ENCODE measurements around the gene ZNF865. TPM values are rescaled to one million over a fixed set of nuclear protein-coding genes. Genes with fewer than 3 reads are reported as not detected.

ZNF865 gene
- total RNA-seq, 1 donor = 3.3 TPM

DNA sequence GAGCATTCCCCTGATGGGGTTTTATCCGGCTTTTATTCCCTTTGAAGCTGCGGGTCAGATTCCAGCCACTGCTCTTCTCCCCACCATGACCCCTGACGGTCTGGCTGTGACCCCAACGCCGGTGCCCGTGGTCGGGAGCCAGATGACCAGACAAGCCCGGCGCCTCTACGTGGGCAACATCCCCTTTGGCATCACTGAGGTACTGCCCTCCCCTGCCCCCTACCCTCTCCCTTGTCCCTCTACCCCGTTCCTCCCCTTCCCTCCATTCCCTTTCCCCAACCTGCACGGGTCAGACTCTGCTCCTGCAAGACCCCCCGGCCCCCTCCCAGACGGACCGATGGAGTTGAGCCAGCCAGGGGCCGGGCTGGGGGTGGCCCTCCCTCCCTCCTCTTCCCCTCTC, 55.5 kb downstream of the ZNF865 start:
- Histone ChIP-seq H3K4me1 (ENCODE audit: insufficient read depth, low read length) (peaks cover 37% of the 10 kb centered on the region), H3K4me3 (ENCODE audit: low read length) (no peak overlapping the region), H3K9me3 (ENCODE audit: low read depth, low read length) (no peaks in the 10 kb centered on the region), H3K27me3 (ENCODE audit: insufficient read depth, low read length) (no peaks in the 10 kb centered on the region)

DNA sequence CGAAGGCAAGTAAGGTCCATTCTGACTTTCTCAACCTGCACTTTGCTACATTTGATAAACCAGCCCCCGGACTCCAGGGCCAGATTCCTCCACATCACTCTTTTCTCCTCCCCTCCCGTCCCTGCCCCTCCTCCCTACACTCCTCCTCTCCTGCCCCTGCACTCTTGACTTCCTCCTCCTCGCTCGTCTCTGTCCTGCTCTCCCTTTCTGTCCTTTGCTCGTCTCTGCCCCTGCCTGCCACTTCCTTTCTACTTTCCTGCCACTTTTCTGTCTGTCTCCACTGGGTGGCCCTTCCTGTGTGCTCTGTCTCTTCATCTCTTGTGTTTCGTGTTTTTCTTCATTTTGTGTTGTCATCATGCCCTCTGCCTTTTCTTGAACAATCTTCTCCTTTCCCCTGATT, 56.4 kb downstream of the ZNF865 start:
- Histone ChIP-seq H3K4me3 (ENCODE audit: low read length) (no peak overlapping the region), H3K27me3 (ENCODE audit: insufficient read depth, low read length) (no peaks in the 10 kb centered on the region), H3K9me3 (ENCODE audit: low read depth, low read length) (no peaks in the 10 kb centered on the region), H3K4me1 (ENCODE audit: insufficient read depth, low read length) (peaks cover 29% of the 10 kb centered on the region)

DNA sequence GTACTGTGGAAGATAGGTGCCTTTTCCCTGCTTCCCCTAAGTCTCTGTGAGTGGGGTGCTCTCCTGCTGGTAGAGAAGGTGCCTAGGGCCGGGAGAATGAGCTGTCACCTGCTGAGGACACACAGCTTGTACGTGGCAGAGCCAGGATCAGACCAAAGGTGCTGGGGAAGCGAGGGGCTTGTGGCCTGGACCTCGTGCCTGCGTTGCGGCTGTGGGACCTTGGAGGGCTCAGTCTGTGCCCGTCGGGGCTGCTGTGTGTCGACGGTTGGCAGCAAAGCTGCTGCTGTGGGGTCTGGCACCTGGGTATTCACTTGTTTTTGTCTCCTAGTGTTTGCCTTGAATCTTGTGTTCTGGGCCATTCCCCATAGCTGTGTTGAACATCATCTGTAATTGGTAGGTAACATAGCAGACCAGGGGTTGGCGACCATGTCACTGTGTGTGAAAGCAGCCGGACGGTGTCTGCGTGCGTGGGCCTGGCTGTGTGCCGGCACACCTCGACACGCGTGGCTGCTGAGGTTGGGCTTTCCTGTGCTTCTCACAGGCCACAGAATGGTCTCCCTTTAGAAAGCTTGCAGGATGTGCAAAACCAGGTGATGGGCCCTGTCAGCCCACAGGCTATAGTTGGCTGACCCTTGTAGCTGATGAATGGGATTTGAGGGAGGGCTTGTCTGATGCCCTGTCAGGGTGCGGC, 58.5 kb downstream of the ZNF865 start:
- Histone ChIP-seq H3K27me3 (ENCODE audit: insufficient read depth, low read length) (no peaks in the 10 kb centered on the region), H3K9me3 (ENCODE audit: low read depth, low read length) (no peaks in the 10 kb centered on the region), H3K4me1 (ENCODE audit: insufficient read depth, low read length) (peaks cover 8% of the 10 kb centered on the region), H3K4me3 (ENCODE audit: low read length) (no peak overlapping the region)

DNA sequence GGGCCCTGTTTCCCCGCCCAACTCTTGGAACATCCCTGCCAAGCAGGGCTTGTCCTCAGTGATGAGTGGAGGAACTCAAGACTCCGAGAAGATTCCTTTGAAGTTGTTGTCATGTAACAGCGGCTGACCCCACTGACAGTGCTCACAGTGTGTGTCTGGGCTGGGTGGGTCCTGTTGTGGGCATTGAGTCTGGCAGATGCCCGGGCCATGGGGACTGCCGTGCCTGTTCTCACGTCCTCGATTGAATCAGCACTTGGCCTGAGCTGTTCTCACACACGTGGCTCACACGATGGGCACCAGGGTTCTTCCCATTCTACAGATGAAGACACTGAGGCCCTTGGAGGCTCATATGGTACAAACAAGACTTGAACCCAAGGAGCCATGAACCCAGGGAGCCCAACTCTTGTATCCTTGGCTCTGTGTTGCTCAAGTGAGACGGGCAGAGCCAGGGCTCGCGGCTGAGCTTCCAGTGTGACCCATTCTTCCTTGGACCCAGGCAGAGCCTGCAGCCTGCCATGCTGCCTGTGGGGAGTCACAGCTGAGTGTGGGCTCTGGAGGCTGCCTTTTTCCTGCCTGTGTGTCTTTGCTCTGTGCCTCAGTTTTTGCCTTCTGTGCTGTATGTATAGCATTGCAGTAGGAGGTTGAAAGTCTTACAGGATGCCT, 61.0 kb downstream of the ZNF865 start:
- Histone ChIP-seq H3K27me3 (ENCODE audit: insufficient read depth, low read length) (no peaks in the 10 kb centered on the region), H3K9me3 (ENCODE audit: low read depth, low read length) (no peaks in the 10 kb centered on the region), H3K4me1 (ENCODE audit: insufficient read depth, low read length) (no peaks in the 10 kb centered on the region), H3K4me3 (ENCODE audit: low read length) (no peak overlapping the region)

Other genes starting within 250 kb of the ZNF865 start
- not detected for gene GARIN5B, start 242.4 kb upstream of the ZNF865 start, total RNA-seq
- gene IL11, start 235.2 kb upstream of the ZNF865 start, total RNA-seq = 0.10 TPM
- not detected for gene TMEM190, start 228.8 kb upstream of the ZNF865 start, total RNA-seq
- gene TMEM238, start 221.4 kb upstream of the ZNF865 start, total RNA-seq = 1.9 TPM
- gene RPL28, start 219.7 kb upstream of the ZNF865 start, total RNA-seq = 605 TPM
- 20.7 TPM for gene UBE2S, start 197.9 kb upstream of the ZNF865 start, total RNA-seq
- gene SHISA7, start 162.3 kb upstream of the ZNF865 start, total RNA-seq = not detected
- 4.5 TPM for gene ISOC2, start 144.0 kb upstream of the ZNF865 start, total RNA-seq
- not detected for gene C19orf85, start 140.9 kb upstream of the ZNF865 start, total RNA-seq
- gene ZNF628, start 129.0 kb upstream of the ZNF865 start, total RNA-seq = 3.5 TPM
- gene NAT14, start 120.5 kb upstream of the ZNF865 start, total RNA-seq = 1.9 TPM
- 0.10 TPM for gene SSC5D, start 117.2 kb upstream of the ZNF865 start, total RNA-seq
- gene SBK2, start 68.5 kb upstream of the ZNF865 start, total RNA-seq = not detected
- gene SBK3, start 60.1 kb upstream of the ZNF865 start, total RNA-seq = not detected
- gene ZNF579, start 24.8 kb upstream of the ZNF865 start, total RNA-seq = 2.7 TPM
- gene FIZ1, start 6.1 kb upstream of the ZNF865 start, total RNA-seq = 2.2 TPM
- 9.6 TPM for gene ZNF524, start 5.4 kb upstream of the ZNF865 start, total RNA-seq
- gene ZNF784, start 18.9 kb downstream of the ZNF865 start, total RNA-seq = 6.3 TPM
- 14.4 TPM for gene ZNF580, start 35.4 kb downstream of the ZNF865 start, total RNA-seq
- gene ZNF581, start 38.0 kb downstream of the ZNF865 start, total RNA-seq = 19.0 TPM
- gene CCDC106, start 42.6 kb downstream of the ZNF865 start, total RNA-seq = 1.9 TPM
- gene U2AF2, start 49.4 kb downstream of the ZNF865 start, total RNA-seq = 55.6 TPM
- gene EPN1, start 69.6 kb downstream of the ZNF865 start, total RNA-seq = 23.5 TPM
- gene NLRP9, start 132.8 kb downstream of the ZNF865 start, total RNA-seq = not detected
- gene RFPL4A, start 153.4 kb downstream of the ZNF865 start, total RNA-seq = not detected
- not detected for gene RFPL4AL1, start 163.5 kb downstream of the ZNF865 start, total RNA-seq
- gene NLRP11, start 226.4 kb downstream of the ZNF865 start, total RNA-seq = under 0.01 TPM
- not detected for gene NLRP4, start 230.9 kb downstream of the ZNF865 start, total RNA-seq